Kidney (tissue), 14 donors: ENCODE results near the gene HLA-F. TPM values are rescaled to one million over a fixed set of nuclear protein-coding genes. Genes with fewer than 3 reads are reported as not detected.

Source experiments
- DNase-seq, 5 donors: peaks; one replicate each; pipeline ENCODE4 v3.0.0-alpha.2; 2013 to 2020
- FAIRE-seq: peaks from 2 replicates; lab custom pipeline; 2012; peaks lifted over from hg19 to GRCh38; lab: Jason Lieb, UNC
- H3K27ac ChIP-seq, 2 donors: one replicate each; pipeline ENCODE4 v1.7.0; 2013; ENCODE audit warnings: low read depth in 2 of 2, low read length in 2 of 2, inconsistent platforms in 1 of 2
- H3K27me3 ChIP-seq: one replicate; pipeline ENCODE4 v1.7.1; 2013; ENCODE audit warnings: low read length, inconsistent platforms; ENCODE audit not compliant: control insufficient read depth, insufficient read depth
- H3K36me3 ChIP-seq, 3 donors: one replicate each; pipeline versions ENCODE4 v1.7.0 to v1.7.1; 2013; ENCODE audit warnings: low read length in 3 of 3, control low read depth in 1 of 3, inconsistent platforms in 1 of 3; ENCODE audit not compliant: insufficient read depth in 3 of 3, control insufficient read depth in 2 of 3
- H3K4me1 ChIP-seq, 3 donors: one replicate each; pipeline versions ENCODE4 v1.7.0 to v1.7.1; 2013; ENCODE audit warnings: low read length in 3 of 3, inconsistent platforms in 1 of 3, low read depth in 1 of 3; ENCODE audit not compliant: control insufficient read depth in 2 of 3, insufficient read depth in 2 of 3
- H3K4me3 ChIP-seq, 3 donors: one replicate each; pipeline versions ENCODE4 v1.7.0 to v1.8.1; 2013; ENCODE audit warnings: low read length in 3 of 3, control low read depth in 1 of 3, inconsistent platforms in 1 of 3
- H3K9ac ChIP-seq, 3 donors: one replicate each; pipeline versions ENCODE4 v1.7.0 to v1.7.1; 2013; ENCODE audit warnings: low read length in 3 of 3, control low read depth in 1 of 3, inconsistent platforms in 1 of 3
- H3K9me3 ChIP-seq, 3 donors: one replicate each; pipeline versions ENCODE4 v1.7.0 to v1.7.1; 2013; ENCODE audit warnings: low read length in 3 of 3, control low read depth in 1 of 3, inconsistent platforms in 1 of 3; ENCODE audit not compliant: control insufficient read depth in 2 of 3, insufficient read depth in 1 of 3
- CTCF ChIP-seq: IDR thresholded peaks from 3 replicates; pipeline ENCODE4 v1.5.1; 2012; ENCODE audit warnings: mild to moderate bottlenecking, moderate library complexity, borderline replicate concordance; ENCODE audit not compliant: insufficient read depth; ENCODE audit errors: extremely low read depth
- intact Hi-C: fragments of 100-400 bp; cut with DNase I; formaldehyde crosslinking; loops from one replicate; pipeline ENCODE4 v1.11.1; 2022
- polyA plus RNA-seq: library from polyadenylated mRNA; stranded (reverse); fragments of 350-450 nt; fragmentation: Illumina TruSeq; extraction: RNeasy Lipid Tissue Mini Kit (QIAGEN cat#74804); gene quantifications from one replicate; pipeline ENCODE4 v1.2.3, GENCODE V29; 2014; ENCODE audit warnings: low read depth, low replicate concordance; ENCODE audit not compliant: insufficient read depth
- total RNA-seq: library from RNA; stranded (reverse); fragmentation: NEBNext Ultra II Directional; extraction: Animal tissue kit (Norgen Biotek cat#: 25700); gene quantifications from one replicate; pipeline ENCODE4 v1.2.1, GENCODE V29; 2021
- donor health status: control.
- donor health status: control.
- donor health status: control.
- donor health status: control.
- donor health status: control.
- donor health status: DM: yes; HTN: yes; CAD: no.
- donor health status: Normal renal cell carcinoma (clear cell type).

The HLA-F gene
- total and polyA plus RNA-seq, 2 donors from 2014 or later: 52.1 to 87.8 TPM

- intact Hi-C loops: no loop called here
- no peak for FAIRE-seq
- no peak for DNase-seq
- H3K27ac ChIP-seq: no peak overlapping the region
- no peaks in the 10 kb centered on the region for H3K9me3 ChIP-seq
- no peak overlapping the region for H3K9ac ChIP-seq
- TF ChIP-seq CTCF: no peak
- no peak overlapping the region for H3K4me3 ChIP-seq
- H3K27me3 ChIP-seq: no peaks in the 10 kb centered on the region
- no peaks in the 10 kb centered on the region for H3K4me1 ChIP-seq
- H3K36me3 ChIP-seq: no peaks in the 10 kb centered on the region
Measured at GRCh38 chr6:29776684-29777083, 53.5 kb downstream of the HLA-F start.

Other genes with a start within 250 kb of the HLA-F start
- not detected for gene MAS1L, start 235.5 kb upstream of the HLA-F start, total RNA-seq
- not detected for gene MAS1L, start 235.5 kb upstream of the HLA-F start, polyA plus RNA-seq
- 33.5 TPM for gene UBD, start 163.7 kb upstream of the HLA-F start, total RNA-seq
- gene UBD, start 163.7 kb upstream of the HLA-F start, polyA plus RNA-seq: 16.9 TPM
- gene OR2H2, start 138.3 kb upstream of the HLA-F start, total RNA-seq: not detected
- gene OR2H2, start 138.3 kb upstream of the HLA-F start, polyA plus RNA-seq: not detected
- 46.7 TPM for gene GABBR1, start 90.3 kb upstream of the HLA-F start, total RNA-seq
- gene GABBR1, start 90.3 kb upstream of the HLA-F start, polyA plus RNA-seq: 12.7 TPM
- gene MOG, start 66.3 kb upstream of the HLA-F start, total RNA-seq: not detected
- not detected for gene MOG, start 66.3 kb upstream of the HLA-F start, polyA plus RNA-seq
- gene ZFP57, start 42.3 kb upstream of the HLA-F start, total RNA-seq: 1.1 TPM
- not detected for gene ZFP57, start 42.3 kb upstream of the HLA-F start, polyA plus RNA-seq
- 0.35 TPM for gene HLA-G, start 104.4 kb downstream of the HLA-F start, total RNA-seq
- 0.37 TPM for gene HLA-G, start 104.4 kb downstream of the HLA-F start, polyA plus RNA-seq
- gene HLA-A, start 219.1 kb downstream of the HLA-F start, total RNA-seq: 695 TPM
- 1,143 TPM for gene HLA-A, start 219.1 kb downstream of the HLA-F start, polyA plus RNA-seq